Tibial artery (tissue), 4 donors: Measurements from ENCODE around the gene DOCK8.

Experiments used
- DNase-seq, 2 donors: peaks; one replicate each; pipeline ENCODE4 v3.0.0-alpha.2; 2019
- H3K27ac ChIP-seq, 2 donors: fragments of 200-600 bp; sonication (generic) in 1 of 2; 1 replicate in 1 of 2; 2 replicates in 1 of 2; pipeline ENCODE4 v1.5.1; 2018 to 2019; ENCODE audit warnings: mild to moderate bottlenecking in 1 of 2
- H3K27me3 ChIP-seq, 2 donors: fragments of 200-600 bp; sonication (generic) in 1 of 2; one replicate each; pipeline versions ENCODE4 v1.5.1 to v1.6.0; 2016 to 2019
- H3K36me3 ChIP-seq, 3 donors: fragments of 200-600 bp; sonication (generic) in 2 of 3; one replicate each; pipeline ENCODE4 v1.5.1; 2016 to 2019; ENCODE audit warnings: mild to moderate bottlenecking in 2 of 3
- H3K4me1 ChIP-seq, 4 donors: fragments of 200-600 bp; sonication (generic) in 2 of 4; 1 replicate in 3 of 4; 2 replicates in 1 of 4; pipeline ENCODE4 v1.5.1; 2016 to 2019
- H3K4me3 ChIP-seq, 2 donors: fragments of 200-600 bp; sonication (generic) in 1 of 2; 1 replicate in 1 of 2; 2 replicates in 1 of 2; pipeline ENCODE4 v1.5.1; 2018 to 2019; ENCODE audit warnings: mild to moderate bottlenecking in 2 of 2
- H3K9me3 ChIP-seq, 3 donors: fragments of 200-600 bp; sonication (generic) in 1 of 3; one replicate each; pipeline ENCODE4 v1.5.1; 2016 to 2019
- intact Hi-C: fragments of 100-400 bp; cut with DNase I; formaldehyde crosslinking; loops from one replicate; pipeline ENCODE4 v1.15.0; 2023; ENCODE audit warnings: low total_unique reads
- TF ChIP-seq, protein P1 (sequence below), 2 experiments: fragments of 200-600 bp in 1 of 2; fragments of 450-650 bp in 1 of 2; IDR thresholded peaks; one replicate each; pipeline ENCODE4 v1.5.1; 2017 to 2019; ENCODE audit warnings: antibody characterized with exemption in 2 of 2, mild to moderate bottlenecking in 1 of 2, moderate library complexity in 1 of 2

DOCK8 gene

DNA sequence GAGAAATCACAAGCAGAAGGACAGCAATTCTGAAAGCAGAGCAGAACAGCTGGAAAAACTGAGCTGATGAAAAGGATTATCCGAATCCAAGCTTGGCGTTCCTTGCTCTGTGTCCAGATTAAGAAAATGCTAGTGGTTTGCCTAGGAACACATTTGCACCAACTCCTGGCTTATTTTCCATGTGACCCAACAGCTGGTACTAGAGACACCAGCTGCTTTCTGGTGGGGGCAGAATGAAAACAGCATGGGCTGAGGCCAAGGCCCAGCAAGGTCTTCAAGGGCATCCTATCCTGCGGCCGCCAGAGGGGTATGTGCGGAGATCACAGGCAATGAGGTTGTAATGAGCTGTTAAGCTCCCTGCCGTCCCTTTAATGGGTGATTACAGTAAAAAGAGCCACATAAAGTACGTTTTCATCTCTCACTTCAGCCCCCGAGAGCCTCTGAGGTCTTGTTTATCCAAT is 131.5 kb downstream of the DOCK8 start:
- Histone ChIP-seq H3K27me3 (no peaks in the 10 kb centered on the region), H3K4me1 (no peaks in the 10 kb centered on the region), H3K36me3 (no peaks in the 10 kb centered on the region), H3K9me3 (no peaks in the 10 kb centered on the region), H3K4me3 (no peak overlapping the region), H3K27ac (no peak overlapping the region)
- no peak for DNase-seq
- intact Hi-C loops = no loop called here
- TF ChIP-seq, protein P1, sequence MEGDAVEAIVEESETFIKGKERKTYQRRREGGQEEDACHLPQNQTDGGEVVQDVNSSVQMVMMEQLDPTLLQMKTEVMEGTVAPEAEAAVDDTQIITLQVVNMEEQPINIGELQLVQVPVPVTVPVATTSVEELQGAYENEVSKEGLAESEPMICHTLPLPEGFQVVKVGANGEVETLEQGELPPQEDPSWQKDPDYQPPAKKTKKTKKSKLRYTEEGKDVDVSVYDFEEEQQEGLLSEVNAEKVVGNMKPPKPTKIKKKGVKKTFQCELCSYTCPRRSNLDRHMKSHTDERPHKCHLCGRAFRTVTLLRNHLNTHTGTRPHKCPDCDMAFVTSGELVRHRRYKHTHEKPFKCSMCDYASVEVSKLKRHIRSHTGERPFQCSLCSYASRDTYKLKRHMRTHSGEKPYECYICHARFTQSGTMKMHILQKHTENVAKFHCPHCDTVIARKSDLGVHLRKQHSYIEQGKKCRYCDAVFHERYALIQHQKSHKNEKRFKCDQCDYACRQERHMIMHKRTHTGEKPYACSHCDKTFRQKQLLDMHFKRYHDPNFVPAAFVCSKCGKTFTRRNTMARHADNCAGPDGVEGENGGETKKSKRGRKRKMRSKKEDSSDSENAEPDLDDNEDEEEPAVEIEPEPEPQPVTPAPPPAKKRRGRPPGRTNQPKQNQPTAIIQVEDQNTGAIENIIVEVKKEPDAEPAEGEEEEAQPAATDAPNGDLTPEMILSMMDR (IDR thresholded peaks at IDR 0.05) = no peak

DNA sequence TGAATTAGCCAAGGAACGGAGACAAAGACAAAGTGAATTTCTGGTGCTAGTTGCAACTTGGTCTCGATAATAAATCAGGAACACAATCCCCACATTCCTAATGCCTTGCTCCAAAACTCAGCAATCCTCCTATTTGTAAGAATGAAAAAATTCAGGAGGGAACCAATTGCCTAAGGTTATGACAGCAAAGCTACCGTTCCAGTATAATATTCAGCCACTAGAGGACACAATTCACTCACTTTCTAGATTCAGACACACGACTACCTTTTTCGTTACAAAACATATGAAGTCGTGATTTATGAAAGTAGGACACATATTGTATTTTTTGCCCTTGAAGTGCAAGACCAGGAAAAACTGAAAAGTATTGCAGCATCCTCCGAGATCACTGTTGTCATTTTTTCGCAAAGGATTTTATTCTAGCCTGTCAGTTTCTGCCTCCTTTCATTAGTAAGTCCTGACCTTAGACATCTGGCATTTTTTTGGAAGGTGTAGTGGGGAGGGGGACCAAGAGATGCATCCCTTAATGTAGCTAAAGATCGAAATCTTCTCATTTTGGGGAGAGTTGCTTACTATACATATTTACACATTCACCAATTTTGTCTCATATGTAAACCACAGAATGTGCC is 133.1 kb downstream of the DOCK8 start:
- intact Hi-C loops = no loop called here
- Histone ChIP-seq H3K9me3 (no peaks in the 10 kb centered on the region), H3K4me3 (no peak overlapping the region), H3K4me1 (peaks cover 0 to 5% (median 2%) of the 10 kb centered on the region in 4 donors), H3K36me3 (no peaks in the 10 kb centered on the region), H3K27me3 (no peaks in the 10 kb centered on the region), H3K27ac (no peak overlapping the region)
- DNase-seq = no peak
- TF ChIP-seq, protein P1 (IDR thresholded peaks at IDR 0.05) = peak; percentile 70 to 71

DNA sequence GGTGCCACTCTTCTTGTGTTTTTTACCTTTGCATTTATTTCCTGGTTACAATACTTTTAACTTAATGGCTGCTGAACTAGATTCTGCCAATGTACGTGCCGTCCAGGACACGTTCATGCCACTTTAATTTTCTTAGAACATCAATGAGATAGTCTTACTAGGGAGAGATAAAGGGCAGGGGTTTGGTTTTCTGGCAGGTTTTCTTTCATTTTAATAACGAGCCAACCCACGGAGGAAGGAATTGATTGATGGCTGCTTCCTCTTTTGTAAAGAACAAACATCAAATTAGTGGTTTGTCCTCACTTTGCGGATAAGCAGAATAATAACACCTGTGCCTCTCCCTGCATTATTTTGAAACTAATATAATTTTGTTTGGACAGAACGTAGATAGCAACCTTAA is 135.7 kb downstream of the DOCK8 start:
- intact Hi-C loops = no loop called here
- H3K36me3 ChIP-seq = no peaks in the 10 kb centered on the region

DNA sequence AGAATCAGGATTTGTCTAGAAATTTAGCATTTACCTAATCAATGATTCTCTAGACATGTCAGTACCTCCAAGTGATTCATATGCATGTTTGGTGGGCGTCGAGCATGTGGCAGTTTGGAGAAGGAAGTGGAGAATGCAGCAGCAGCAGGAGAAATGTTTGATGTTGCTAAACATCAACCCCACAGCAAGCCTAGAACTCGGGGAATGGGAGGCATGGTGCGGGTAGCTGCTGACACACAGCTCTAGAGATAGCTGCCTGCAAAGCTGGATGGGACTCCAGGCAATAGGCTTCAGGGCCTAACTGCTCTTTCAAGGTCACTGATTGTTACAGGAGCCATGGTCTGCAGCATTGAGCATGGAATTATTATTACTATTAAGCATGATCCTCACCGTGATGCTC is 137.3 kb downstream of the DOCK8 start:
- Histone ChIP-seq H3K27me3 (no peaks in the 10 kb centered on the region), H3K4me3 (no peak overlapping the region), H3K9me3 (no peaks in the 10 kb centered on the region), H3K27ac (no peak overlapping the region), H3K4me1 (peaks cover 0 to 29% (median 16%) of the 10 kb centered on the region in 4 donors), H3K36me3 (no peaks in the 10 kb centered on the region)
- intact Hi-C loops = no loop called here
- TF ChIP-seq, protein P1 (IDR thresholded peaks at IDR 0.05) = no peak
- DNase-seq = no peak

More for the DNA sequence above, 135.7 kb downstream of the DOCK8 start:
- H3K4me3 ChIP-seq = no peak overlapping the region
- no peak overlapping the region for H3K27ac ChIP-seq
- H3K9me3 ChIP-seq = no peaks in the 10 kb centered on the region
- H3K27me3 ChIP-seq = no peaks in the 10 kb centered on the region
- no peak for DNase-seq
- TF ChIP-seq, protein P1 (IDR thresholded peaks at IDR 0.05) = no peak
- H3K4me1 ChIP-seq = peaks cover 0 to 25% (median 16%) of the 10 kb centered on the region in 4 donors

DNA sequence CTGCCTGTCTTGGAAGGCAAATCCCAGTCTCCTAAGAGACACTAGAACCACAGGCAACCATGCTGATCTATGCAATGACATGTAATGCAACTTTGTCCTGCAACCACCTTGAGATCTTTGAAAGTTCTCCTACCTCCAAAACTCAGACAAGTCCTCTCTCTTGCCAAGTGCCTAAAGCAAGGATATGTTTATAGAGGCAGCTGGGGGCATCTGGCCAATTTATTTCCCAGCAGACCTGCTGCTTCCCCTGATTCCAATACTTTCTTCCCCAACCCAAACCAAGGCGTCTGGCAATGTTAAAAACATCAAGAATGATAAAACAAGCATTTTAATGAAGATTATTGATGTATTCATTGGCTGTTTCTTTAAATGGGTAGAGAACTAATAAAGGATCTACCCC is 138.4 kb downstream of the DOCK8 start:
- H3K27me3 ChIP-seq = no peaks in the 10 kb centered on the region
- intact Hi-C loops = no loop called here
- no peak overlapping the region for H3K4me3 ChIP-seq
- no peak for DNase-seq
- TF ChIP-seq, protein P1 (IDR thresholded peaks at IDR 0.05) = no peak
- H3K4me1 ChIP-seq = peaks cover 0 to 29% (median 16%) of the 10 kb centered on the region in 4 donors
- H3K27ac ChIP-seq = peak overlapping the region in 1 of 2 donors; percentile 4
- no peaks in the 10 kb centered on the region for H3K9me3 ChIP-seq
- no peaks in the 10 kb centered on the region for H3K36me3 ChIP-seq
